Neural cell (in vitro differentiated cells): Measurements from ENCODE around the gene PSMB7.

Experiments
- EP300 ChIP-seq: fragments of 450-650 bp; conservative IDR thresholded peaks from 2 replicates; pipeline ENCODE4 v1.6.1; 2014; ENCODE audit warnings: antibody characterized with exemption, mild to moderate bottlenecking, moderate library complexity; ENCODE audit not compliant: poor library complexity, severe bottlenecking
- EZH2 ChIP-seq: fragments of 200-600, 300-800 bp; shearing (Covaris generic), sonication (generic); IDR thresholded peaks from 2 replicates; pipeline ENCODE4 v1.6.1; 2014; ENCODE audit warnings: antibody characterized with exemption, low read length, borderline replicate concordance, mild to moderate bottlenecking; ENCODE audit not compliant: insufficient read depth, poor library complexity, severe bottlenecking
- POLR2AphosphoS5 ChIP-seq: IDR thresholded peaks from 2 replicates; pipeline ENCODE4 v1.6.1; 2012
- RAD21 ChIP-seq: fragments of 450-650 bp; conservative IDR thresholded peaks from 2 replicates; pipeline ENCODE4 v1.6.1; 2014; ENCODE audit warnings: antibody characterized with exemption, mild to moderate bottlenecking, moderate library complexity
- REST ChIP-seq: IDR thresholded peaks from 2 replicates; pipeline ENCODE4 v1.6.1; 2012; ENCODE audit warnings: borderline replicate concordance
- TAF1 ChIP-seq: IDR thresholded peaks from 2 replicates; pipeline ENCODE4 v1.6.1; 2012; ENCODE audit warnings: low read depth
- TF ChIP-seq, protein P1 (sequence below): fragments of 450-650 bp; IDR thresholded peaks from 2 replicates; pipeline ENCODE4 v1.5.1; 2014; ENCODE audit warnings: antibody characterized with exemption, mild to moderate bottlenecking, moderate library complexity; ENCODE audit not compliant: poor library complexity, severe bottlenecking

- TF ChIP-seq, protein P1, sequence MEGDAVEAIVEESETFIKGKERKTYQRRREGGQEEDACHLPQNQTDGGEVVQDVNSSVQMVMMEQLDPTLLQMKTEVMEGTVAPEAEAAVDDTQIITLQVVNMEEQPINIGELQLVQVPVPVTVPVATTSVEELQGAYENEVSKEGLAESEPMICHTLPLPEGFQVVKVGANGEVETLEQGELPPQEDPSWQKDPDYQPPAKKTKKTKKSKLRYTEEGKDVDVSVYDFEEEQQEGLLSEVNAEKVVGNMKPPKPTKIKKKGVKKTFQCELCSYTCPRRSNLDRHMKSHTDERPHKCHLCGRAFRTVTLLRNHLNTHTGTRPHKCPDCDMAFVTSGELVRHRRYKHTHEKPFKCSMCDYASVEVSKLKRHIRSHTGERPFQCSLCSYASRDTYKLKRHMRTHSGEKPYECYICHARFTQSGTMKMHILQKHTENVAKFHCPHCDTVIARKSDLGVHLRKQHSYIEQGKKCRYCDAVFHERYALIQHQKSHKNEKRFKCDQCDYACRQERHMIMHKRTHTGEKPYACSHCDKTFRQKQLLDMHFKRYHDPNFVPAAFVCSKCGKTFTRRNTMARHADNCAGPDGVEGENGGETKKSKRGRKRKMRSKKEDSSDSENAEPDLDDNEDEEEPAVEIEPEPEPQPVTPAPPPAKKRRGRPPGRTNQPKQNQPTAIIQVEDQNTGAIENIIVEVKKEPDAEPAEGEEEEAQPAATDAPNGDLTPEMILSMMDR = no peak
- no peak for TF ChIP-seq RAD21
- TF ChIP-seq EP300 = no peak
- TF ChIP-seq POLR2AphosphoS5 = no peak
- TF ChIP-seq REST = no peak
- TF ChIP-seq TAF1 = no peak
- TF ChIP-seq EZH2 = no peak
Observed at GRCh38 chr9:124415852-124416484, 726 bp upstream of the PSMB7 start.
